IMR-90 (cell line): ENCODE measurements around the gene AMTN. TPM values are rescaled to one million over a fixed set of nuclear protein-coding genes. Genes with fewer than 3 reads are reported as not detected.

Experiments used
- ATAC-seq: fragments of 200-7000 bp; cut with Tn5 transposase; 2 replicates; pipeline ENCODE4 v1.9.1; 2020; ENCODE audit warnings: low read depth, mild to moderate bottlenecking, moderate library complexity
- BruUV-seq: library from RNA; stranded (reverse); fragments of 400-500 nt; replicated peaks from 2 replicates; lab custom pipeline; 2021; lab: Mats Ljungman, UMichigan
- CTCF ChIA-PET: fragments of 300-600 bp; formaldehyde crosslinking; extraction: SDS; loops from one replicate; lab custom pipeline; 2021; ENCODE audit warnings: antibody characterized with exemption; lab: Yijun Ruan, JAX
- POLR2A ChIA-PET: fragments of 300-600 bp; sonication (Branson Sonifier 250); formaldehyde crosslinking; loops from one replicate; lab custom pipeline; 2022; ENCODE audit warnings: antibody characterized with exemption; ENCODE audit not compliant: unreplicated experiment; lab: Charles Lee
- DNase-seq: peaks from one replicate; pipeline ENCODE4 v3.0.0; 2013
- H2AFZ ChIP-seq: replicated peaks from 2 replicates; pipeline ENCODE3; 2013; ENCODE audit warnings: low read length, mild to moderate bottlenecking; ENCODE audit not compliant: poor library complexity
- H2AK5ac ChIP-seq: 2 replicates; pipeline ENCODE4 v1.6.1; 2013; ENCODE audit warnings: low read depth, low read length, inconsistent platforms
- H2AK9ac ChIP-seq: replicated peaks from 2 replicates; pipeline ENCODE3; 2013; ENCODE audit warnings: mild to moderate bottlenecking, low read depth, low read length, moderate library complexity; ENCODE audit not compliant: poor library complexity
- H2BK120ac ChIP-seq: 2 replicates; pipeline ENCODE4 v1.6.1; 2013; ENCODE audit warnings: low read depth, low read length, inconsistent platforms
- H2BK15ac ChIP-seq: 3 replicates; pipeline ENCODE4 v1.6.1; 2013; ENCODE audit warnings: low read depth, low read length, inconsistent platforms
- H2BK20ac ChIP-seq: 2 replicates; pipeline ENCODE4 v1.6.1; 2013; ENCODE audit warnings: low read depth, mild to moderate bottlenecking, inconsistent platforms, low read length, moderate library complexity
- H2BK5ac ChIP-seq: 2 replicates; pipeline ENCODE4 v1.6.1; 2013; ENCODE audit warnings: mild to moderate bottlenecking, low read depth, low read length, inconsistent platforms; ENCODE audit not compliant: poor library complexity, severe bottlenecking
- H3K14ac ChIP-seq: replicated peaks from 2 replicates; pipeline ENCODE4 v1.6.1; 2013; ENCODE audit warnings: low read depth, low read length, inconsistent platforms
- H3K18ac ChIP-seq: 2 replicates; pipeline ENCODE4 v1.6.1; 2013; ENCODE audit warnings: low read depth, low read length, control low read depth
- H3K23ac ChIP-seq: 2 replicates; pipeline ENCODE4 v1.6.1; 2013; ENCODE audit warnings: low read depth, low read length, inconsistent platforms
- H3K27ac ChIP-seq: 2 replicates; pipeline ENCODE4 v1.5.1; 2013; ENCODE audit warnings: mild to moderate bottlenecking, control low read depth, low read length; ENCODE audit not compliant: insufficient read depth
- H3K27me3 ChIP-seq: 2 replicates; pipeline ENCODE4 v1.6.1; 2013; ENCODE audit warnings: low read length; ENCODE audit not compliant: control insufficient read depth, insufficient read depth
- H3K36me3 ChIP-seq: 2 replicates; pipeline ENCODE4 v1.6.1; 2013; ENCODE audit warnings: low read length, mixed read lengths; ENCODE audit not compliant: control insufficient read depth, insufficient read depth
- H3K4ac ChIP-seq: 2 replicates; pipeline ENCODE4 v1.6.1; 2013; ENCODE audit warnings: low read depth, low read length, inconsistent platforms
- H3K4me1 ChIP-seq: 2 replicates; pipeline ENCODE4 v1.6.1; 2013; ENCODE audit warnings: low read length, mixed read lengths; ENCODE audit not compliant: control insufficient read depth, insufficient read depth
- H3K4me2 ChIP-seq: 2 replicates; pipeline ENCODE4 v1.6.1; 2013; ENCODE audit warnings: low read depth, mild to moderate bottlenecking, control low read depth, low read length, moderate library complexity
- H3K4me3 ChIP-seq: 2 replicates; pipeline ENCODE4 v1.5.1; 2013; ENCODE audit warnings: low read depth, mild to moderate bottlenecking, control low read depth, low read length, moderate library complexity; ENCODE audit not compliant: insufficient read depth
- H3K56ac ChIP-seq: 2 replicates; pipeline ENCODE4 v1.6.1; 2013; ENCODE audit warnings: low read length, inconsistent platforms; ENCODE audit not compliant: insufficient read depth; ENCODE audit errors: extremely low read depth
- H3K79me1 ChIP-seq, 2 experiments: 2 replicates each; pipeline ENCODE4 v1.6.1; 2013; ENCODE audit warnings: low read length in 2 of 2, inconsistent platforms in 1 of 2, low read depth in 1 of 2
- H3K9ac ChIP-seq: 2 replicates; pipeline ENCODE4 v1.6.1; 2013; ENCODE audit warnings: low read depth, low read length, control low read depth
- H3K9me1 ChIP-seq: 2 replicates; pipeline ENCODE4 v1.6.1; 2013; ENCODE audit warnings: low read length, inconsistent platforms; ENCODE audit not compliant: insufficient read depth
- H3K9me3 ChIP-seq: 2 replicates; pipeline ENCODE4 v1.6.1; 2013; ENCODE audit warnings: low read length; ENCODE audit not compliant: control insufficient read depth, insufficient read depth
- H4K20me1 ChIP-seq: 2 replicates; pipeline ENCODE4 v1.6.1; 2013; ENCODE audit warnings: low read length, inconsistent platforms; ENCODE audit not compliant: insufficient read depth
- H4K5ac ChIP-seq: 2 replicates; pipeline ENCODE4 v1.6.1; 2013; ENCODE audit warnings: mild to moderate bottlenecking, low read depth, low read length, control low read depth
- H4K8ac ChIP-seq, 2 experiments: 2 replicates each; pipeline ENCODE4 v1.6.1; 2013; ENCODE audit warnings: low read depth in 2 of 2, low read length in 2 of 2, control low read depth in 1 of 2, inconsistent platforms in 1 of 2
- H4K91ac ChIP-seq: 2 replicates; pipeline ENCODE4 v1.6.1; 2013; ENCODE audit warnings: low read depth, low read length, inconsistent platforms; ENCODE audit not compliant: insufficient read depth
- BHLHE40 ChIP-seq: fragments of 150-350 bp; IDR thresholded peaks from 2 replicates; pipeline ENCODE4 v1.6.1; 2016; ENCODE audit warnings: mild to moderate bottlenecking, low read depth, low read length
- CEBPB ChIP-seq: IDR thresholded peaks from 2 replicates; pipeline ENCODE4 v1.6.1; 2012; ENCODE audit warnings: low read depth, low read length, improper control_type of control experiment
- CHD1 ChIP-seq: IDR thresholded peaks from 2 replicates; pipeline ENCODE4 v1.6.1; 2012; ENCODE audit warnings: low read depth, low read length, improper control_type of control experiment
- CTCF ChIP-seq: conservative IDR thresholded peaks from 2 replicates; pipeline ENCODE4 v1.5.1; 2012; ENCODE audit warnings: mild to moderate bottlenecking, low read depth, low read length, improper control_type of control experiment
- ELK1 ChIP-seq: fragments of 150-350 bp; IDR thresholded peaks from 2 replicates; pipeline ENCODE4 v1.6.1; 2016; ENCODE audit warnings: low read depth, mild to moderate bottlenecking, low read length, moderate library complexity, borderline replicate concordance
- FOS ChIP-seq: fragments of 150-350 bp; IDR thresholded peaks from 2 replicates; pipeline ENCODE4 v1.6.1; 2016; ENCODE audit warnings: low read depth, low read length
- MAFK ChIP-seq: IDR thresholded peaks from 2 replicates; pipeline ENCODE4 v1.6.1; 2012; ENCODE audit warnings: low read depth, low read length, improper control_type of control experiment
- MAZ ChIP-seq: IDR thresholded peaks from 2 replicates; pipeline ENCODE4 v1.6.1; 2012; ENCODE audit warnings: low read depth, mild to moderate bottlenecking, low read length, improper control_type of control experiment, moderate library complexity, borderline replicate concordance
- MXI1 ChIP-seq: IDR thresholded peaks from 2 replicates; pipeline ENCODE4 v1.6.1; 2012; ENCODE audit warnings: low read depth, mild to moderate bottlenecking, low read length, moderate library complexity, borderline replicate concordance
- NFE2L2 ChIP-seq: fragments of 150-350 bp; IDR thresholded peaks from 2 replicates; pipeline ENCODE4 v1.6.1; 2016; ENCODE audit warnings: low read depth, mild to moderate bottlenecking, low read length
- POLR2A ChIP-seq: IDR thresholded peaks from 2 replicates; pipeline ENCODE4 v1.6.1; 2012; ENCODE audit warnings: mild to moderate bottlenecking, low read depth, low read length
- RAD21 ChIP-seq: IDR thresholded peaks from 2 replicates; pipeline ENCODE4 v1.6.1; 2012; ENCODE audit warnings: low read length, improper control_type of control experiment
- RCOR1 ChIP-seq: IDR thresholded peaks from 2 replicates; pipeline ENCODE4 v1.6.1; 2012; ENCODE audit warnings: mild to moderate bottlenecking, low read length, improper control_type of control experiment; ENCODE audit not compliant: insufficient replicate concordance
- RFX5 ChIP-seq: IDR thresholded peaks from 2 replicates; pipeline ENCODE4 v1.8.0; 2012; ENCODE audit warnings: low read depth, mild to moderate bottlenecking, low read length, moderate library complexity
- SMC3 ChIP-seq: fragments of 150-350 bp; IDR thresholded peaks from 2 replicates; pipeline ENCODE4 v1.6.1; 2016; ENCODE audit warnings: low read depth, mild to moderate bottlenecking, antibody characterized with exemption, low read length, moderate library complexity
- WGBS, 2 experiments: methylation state at CpG; one replicate each; pipeline versions ENCODE4 v1.1.5 to v1.1.7; 2013; ENCODE audit warnings: missing lambda C conversion rate in 2 of 2; ENCODE audit not compliant: insufficient read length in 1 of 2; ENCODE audit errors: extremely low coverage in 2 of 2; 5-methylcytosine and 5-hydroxymethylcytosine counted together
- dilution Hi-C: fragments of 300-500 bp; cut with HindIII; formaldehyde crosslinking; loops from one replicate; pipeline ENCODE4 v1.14.3; 2018; ENCODE audit warnings: low sequenced_read_pairs; ENCODE audit not compliant: unreplicated experiment
- in situ Hi-C: fragments of 300-500 bp; cut with MboI; formaldehyde crosslinking; loops from 3 replicates; pipeline ENCODE4 v1.14.3; 2019; ENCODE audit warnings: low sequenced_read_pairs, inconsistent platforms, mixed read lengths
- intact Hi-C: fragments of 100-400 bp; cut with micrococcal nuclease; formaldehyde crosslinking; loops from 2 replicates; pipeline ENCODE4 v1.10.0; 2022
- polyA plus RNA-seq, 3 experiments: library from polyadenylated mRNA; depleted of rRNA; stranded (reverse); fragments of >200 nt; gene quantifications; 2 replicates each; pipeline ENCODE4 v1.2.3, GENCODE V29; 2012; ENCODE audit warnings: low replicate concordance in 1 of 3
- total RNA-seq: library from RNA; depleted of rRNA; stranded (reverse); fragments of >200 nt; gene quantifications from 2 replicates; pipeline ENCODE4 v1.2.3, GENCODE V29; 2012
- TF ChIP-seq, protein P1 (sequence below): fragments of 150-350 bp; IDR thresholded peaks from 2 replicates; pipeline ENCODE4 v1.6.1; 2017; ENCODE audit warnings: mild to moderate bottlenecking, antibody characterized with exemption, low read length, low read depth

Gene AMTN
- total and polyA plus RNA-seq, 2 of the 4 experiments (the other 2 are of a cell fraction): not detected

DNA sequence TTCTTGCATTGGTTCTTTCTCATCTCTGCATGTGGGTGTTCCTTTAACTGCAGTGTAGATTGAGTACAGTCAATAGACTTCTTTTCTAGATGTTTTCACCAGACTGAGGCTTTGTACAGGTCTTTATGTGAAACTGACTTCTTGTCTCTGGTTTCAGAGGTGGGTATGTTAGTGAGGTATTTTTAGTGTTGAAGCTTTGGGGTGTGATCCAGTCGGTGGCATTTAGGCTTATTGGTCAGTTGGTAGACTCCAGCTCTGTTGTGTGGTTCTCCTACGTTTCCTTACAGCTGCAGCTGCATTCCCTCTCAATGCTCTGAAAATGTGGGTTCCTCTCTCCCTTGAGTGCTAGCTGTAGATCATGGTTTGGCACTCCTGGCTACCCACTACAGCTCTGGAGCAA is 52.4 kb downstream of the AMTN start:
- H3K4ac ChIP-seq: no peak overlapping the region
- no peak overlapping the region for H3K9ac ChIP-seq
- H3K9me3 ChIP-seq: no peaks in the 10 kb centered on the region
- no peak overlapping the region for H4K91ac ChIP-seq
- intact Hi-C loops: no loop called here
- ATAC-seq: no peak
- H2AFZ ChIP-seq: no peak overlapping the region
- POLR2A ChIA-PET: no interaction called here
- no peak overlapping the region for H2AK5ac ChIP-seq
- no peak overlapping the region for H3K56ac ChIP-seq
- no CpG with 5 or more reads among the region's 2 CpGs for WGBS, 2 experiments
- no peak overlapping the region for H3K27ac ChIP-seq
- in situ Hi-C loops: no loop called here
- no peaks in the 10 kb centered on the region; the same call in 1 of the 2 replicates for H3K27me3 ChIP-seq
- H3K9me1 ChIP-seq: no peaks in the 10 kb centered on the region
- no peak overlapping the region for H2BK120ac ChIP-seq
- H4K8ac ChIP-seq: no peak overlapping the region
- TF ChIP-seq MAZ (no peak), ELK1 (no peak), POLR2A (no peak), CHD1 (no peak), SMC3 (no peak), MAFK (no peak), RAD21 (no peak), BHLHE40 (no peak), NFE2L2 (no peak), RCOR1 (no peak), CEBPB (no peak), CTCF (no peak), RFX5 (no peak), MXI1 (no peak), FOS (no peak)
- TF ChIP-seq, protein P1, sequence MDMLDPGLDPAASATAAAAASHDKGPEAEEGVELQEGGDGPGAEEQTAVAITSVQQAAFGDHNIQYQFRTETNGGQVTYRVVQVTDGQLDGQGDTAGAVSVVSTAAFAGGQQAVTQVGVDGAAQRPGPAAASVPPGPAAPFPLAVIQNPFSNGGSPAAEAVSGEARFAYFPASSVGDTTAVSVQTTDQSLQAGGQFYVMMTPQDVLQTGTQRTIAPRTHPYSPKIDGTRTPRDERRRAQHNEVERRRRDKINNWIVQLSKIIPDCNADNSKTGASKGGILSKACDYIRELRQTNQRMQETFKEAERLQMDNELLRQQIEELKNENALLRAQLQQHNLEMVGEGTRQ: no peak
- no peak overlapping the region for H4K5ac ChIP-seq
- no peak overlapping the region for H3K23ac ChIP-seq
- CTCF ChIA-PET: no interaction called here
- no peak overlapping the region for H3K14ac ChIP-seq
- no peak overlapping the region for H3K4me3 ChIP-seq
- no TSS peak for BruUV-seq
- dilution Hi-C loops: no loop called here
- no peaks in the 10 kb centered on the region for H3K36me3 ChIP-seq
- H4K20me1 ChIP-seq: no peaks in the 10 kb centered on the region
- H2AK9ac ChIP-seq: no peak overlapping the region
- H3K4me2 ChIP-seq: no peak overlapping the region
- H3K4me1 ChIP-seq: no peaks in the 10 kb centered on the region
- no peak overlapping the region for H2BK5ac ChIP-seq
- DNase-seq: no peak
- no peak overlapping the region for H2BK15ac ChIP-seq
- H3K18ac ChIP-seq: no peak overlapping the region
- no peak overlapping the region for H2BK20ac ChIP-seq
- no peaks in the 10 kb centered on the region for H3K79me1 ChIP-seq
